Measurements from ENCODE around the gene REXO1.

REXO1 gene

DNA sequence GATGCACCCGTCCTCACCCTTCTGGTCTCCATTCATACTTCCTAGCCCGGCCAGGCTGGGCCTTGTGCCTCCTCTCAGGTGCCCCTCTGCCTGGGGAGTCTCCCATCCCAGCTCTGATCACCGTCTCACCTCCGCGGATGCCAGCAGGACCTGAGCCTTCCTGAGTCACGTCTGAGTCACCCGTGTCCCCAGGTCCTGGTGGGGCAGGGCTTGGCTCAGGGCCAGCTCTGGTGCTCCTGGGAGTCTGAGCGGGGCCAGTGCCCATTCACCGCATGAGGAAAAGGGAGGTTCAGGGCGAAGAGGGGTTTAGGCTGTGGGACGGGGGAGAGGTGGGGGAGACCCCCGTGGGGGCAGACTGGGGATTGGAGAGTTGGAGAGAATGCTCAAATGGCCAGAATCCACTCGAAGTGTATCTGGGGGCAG, 36.8 kb downstream of the REXO1 start:
- peak overlapping the region; percentile 38 for H2AFZ ChIP-seq
- H3K9ac ChIP-seq = no peak overlapping the region
- H3K36me3 ChIP-seq (ENCODE audit: control insufficient read depth, insufficient read depth, low read length) = no peaks in the 10 kb centered on the region
- no peaks in the 10 kb centered on the region for H3K79me2 ChIP-seq
- no peak overlapping the region for H3K4me2 ChIP-seq (ENCODE audit: low read length)
- no peak overlapping the region for H3K4me3 ChIP-seq (ENCODE audit: low read depth, low read length)
- peaks cover 4% of the 10 kb centered on the region for H3K4me1 ChIP-seq
- TF ChIP-seq, protein P1, sequence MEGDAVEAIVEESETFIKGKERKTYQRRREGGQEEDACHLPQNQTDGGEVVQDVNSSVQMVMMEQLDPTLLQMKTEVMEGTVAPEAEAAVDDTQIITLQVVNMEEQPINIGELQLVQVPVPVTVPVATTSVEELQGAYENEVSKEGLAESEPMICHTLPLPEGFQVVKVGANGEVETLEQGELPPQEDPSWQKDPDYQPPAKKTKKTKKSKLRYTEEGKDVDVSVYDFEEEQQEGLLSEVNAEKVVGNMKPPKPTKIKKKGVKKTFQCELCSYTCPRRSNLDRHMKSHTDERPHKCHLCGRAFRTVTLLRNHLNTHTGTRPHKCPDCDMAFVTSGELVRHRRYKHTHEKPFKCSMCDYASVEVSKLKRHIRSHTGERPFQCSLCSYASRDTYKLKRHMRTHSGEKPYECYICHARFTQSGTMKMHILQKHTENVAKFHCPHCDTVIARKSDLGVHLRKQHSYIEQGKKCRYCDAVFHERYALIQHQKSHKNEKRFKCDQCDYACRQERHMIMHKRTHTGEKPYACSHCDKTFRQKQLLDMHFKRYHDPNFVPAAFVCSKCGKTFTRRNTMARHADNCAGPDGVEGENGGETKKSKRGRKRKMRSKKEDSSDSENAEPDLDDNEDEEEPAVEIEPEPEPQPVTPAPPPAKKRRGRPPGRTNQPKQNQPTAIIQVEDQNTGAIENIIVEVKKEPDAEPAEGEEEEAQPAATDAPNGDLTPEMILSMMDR (IDR thresholded peaks at IDR 0.05) = no peak
- no peaks in the 10 kb centered on the region for H3K9me3 ChIP-seq (ENCODE audit: control insufficient read depth, low read length)
- no peak overlapping the region for H3K27ac ChIP-seq
- no peaks in the 10 kb centered on the region for H3K27me3 ChIP-seq (ENCODE audit: control insufficient read depth, insufficient read depth, low read length)

DNA sequence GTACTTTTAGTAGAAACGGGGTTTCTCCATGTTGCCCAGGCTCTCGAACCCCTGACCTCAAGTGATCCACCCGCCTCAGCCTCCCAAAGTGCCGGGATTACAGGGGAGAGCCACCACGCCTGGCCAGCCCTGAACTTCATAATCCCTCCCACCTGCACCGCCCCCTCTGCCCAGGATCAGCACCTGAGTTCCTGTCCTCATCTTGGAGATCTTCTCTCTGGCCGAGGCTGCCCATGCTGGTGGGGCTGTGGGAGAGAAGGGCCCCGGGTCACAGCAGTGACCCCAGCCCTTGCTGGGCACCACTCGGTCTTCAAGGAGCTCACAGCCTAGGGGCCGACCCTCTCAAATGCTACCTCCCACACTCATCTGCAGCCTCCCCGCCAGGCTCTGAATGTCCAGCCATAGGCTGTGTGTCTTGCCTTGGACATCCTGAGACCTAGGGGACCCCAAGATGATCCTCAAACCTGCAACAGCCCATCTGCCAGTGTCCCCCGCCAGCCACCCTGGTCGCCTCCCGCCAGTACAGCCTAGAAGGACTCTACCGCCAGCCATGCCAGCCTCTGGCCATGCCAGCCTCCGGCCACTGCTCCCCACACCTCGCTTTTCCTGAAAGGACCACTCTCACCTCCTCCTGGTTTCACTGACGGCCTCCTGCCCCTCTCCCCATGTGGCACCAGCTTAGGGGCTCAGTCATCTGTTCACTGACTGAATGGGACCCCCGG, 37.7 kb downstream of the REXO1 start:
- Histone ChIP-seq H3K9ac (no peak overlapping the region), H3K9me3 (ENCODE audit: control insufficient read depth, low read length) (no peaks in the 10 kb centered on the region), H3K4me3 (ENCODE audit: low read depth, low read length) (no peak overlapping the region), H2AFZ (no peak overlapping the region), H3K4me1 (peaks cover 4% of the 10 kb centered on the region), H3K4me2 (ENCODE audit: low read length) (no peak overlapping the region), H3K36me3 (ENCODE audit: control insufficient read depth, insufficient read depth, low read length) (no peaks in the 10 kb centered on the region), H3K27me3 (ENCODE audit: control insufficient read depth, insufficient read depth, low read length) (no peaks in the 10 kb centered on the region), H3K79me2 (no peaks in the 10 kb centered on the region), H3K27ac (no peak overlapping the region)
- TF ChIP-seq, protein P1 (IDR thresholded peaks at IDR 0.05) = no peak

DNA sequence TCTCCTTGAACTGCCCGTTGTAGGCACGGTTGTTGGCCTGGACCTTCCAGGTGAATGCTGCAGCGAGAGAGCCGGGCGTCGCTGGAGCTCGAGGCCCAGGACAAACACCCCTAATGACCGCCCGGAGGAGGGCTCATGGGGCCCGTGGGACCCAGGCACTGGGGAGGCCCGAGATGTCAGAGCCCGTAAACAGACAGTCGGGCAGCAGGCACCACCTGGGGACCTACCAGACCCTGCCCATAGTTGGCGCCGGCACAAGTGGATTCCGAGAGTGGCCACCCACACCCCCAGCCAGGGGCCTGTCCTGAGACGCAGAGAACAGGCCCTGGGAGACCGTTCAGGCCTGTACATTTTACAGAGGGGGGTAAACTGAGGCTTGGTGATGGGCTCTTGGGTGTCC, 38.6 kb downstream of the REXO1 start:
- no peaks in the 10 kb centered on the region for H3K27me3 ChIP-seq (ENCODE audit: control insufficient read depth, insufficient read depth, low read length)
- H3K79me2 ChIP-seq = no peaks in the 10 kb centered on the region
- peaks cover 4% of the 10 kb centered on the region for H3K4me1 ChIP-seq
- H3K4me3 ChIP-seq (ENCODE audit: low read depth, low read length) = no peak overlapping the region
- H3K9ac ChIP-seq = no peak overlapping the region
- H3K4me2 ChIP-seq (ENCODE audit: low read length) = no peak overlapping the region
- no peaks in the 10 kb centered on the region for H3K9me3 ChIP-seq (ENCODE audit: control insufficient read depth, low read length)
- H3K27ac ChIP-seq = no peak overlapping the region
- H2AFZ ChIP-seq = no peak overlapping the region
- TF ChIP-seq, protein P1 (IDR thresholded peaks at IDR 0.05) = no peak
- no peaks in the 10 kb centered on the region for H3K36me3 ChIP-seq (ENCODE audit: control insufficient read depth, insufficient read depth, low read length)

DNA sequence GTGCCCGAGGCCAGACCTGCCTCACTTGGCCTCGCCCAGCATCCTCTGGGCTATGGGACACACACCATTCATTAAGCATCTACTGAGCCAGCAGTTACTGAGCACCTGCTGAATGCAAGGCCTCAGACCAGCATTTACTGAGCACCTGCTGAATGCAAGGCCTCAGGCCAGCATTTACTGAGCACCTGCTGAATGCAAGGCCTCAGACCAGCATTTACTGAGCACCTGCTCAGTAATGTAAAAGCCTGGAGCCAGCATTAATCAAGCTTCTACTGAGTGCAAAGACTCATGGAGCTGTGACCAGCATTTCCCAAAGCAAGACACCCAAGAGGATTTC, 39.9 kb downstream of the REXO1 start:
- Histone ChIP-seq H3K36me3 (ENCODE audit: control insufficient read depth, insufficient read depth, low read length) (no peaks in the 10 kb centered on the region), H3K79me2 (no peaks in the 10 kb centered on the region)

More for the DNA sequence above, 39.9 kb downstream of the REXO1 start:
- Histone ChIP-seq H3K9me3 (ENCODE audit: control insufficient read depth, low read length) (no peaks in the 10 kb centered on the region), H3K27me3 (ENCODE audit: control insufficient read depth, insufficient read depth, low read length) (no peaks in the 10 kb centered on the region), H3K9ac (no peak overlapping the region), H3K4me1 (peaks cover 4% of the 10 kb centered on the region), H3K27ac (no peak overlapping the region), H3K4me2 (ENCODE audit: low read length) (no peak overlapping the region), H3K4me3 (ENCODE audit: low read depth, low read length) (no peak overlapping the region), H2AFZ (no peak overlapping the region)
- TF ChIP-seq, protein P1 (IDR thresholded peaks at IDR 0.05) = no peak
